IMR-90 (cell line): Measurements from ENCODE around the gene PRSS1. TPM values are rescaled to one million over a fixed set of nuclear protein-coding genes. Genes with fewer than 3 reads are reported as not detected.
"Not testable (repeated sequence)": the region's sequence is repeated elsewhere in the genome, so short reads cannot be mapped to it uniquely, and the experiment has no call there.

Source experiments
- ATAC-seq: fragments of 200-7000 bp; cut with Tn5 transposase; 2 replicates; pipeline ENCODE4 v1.9.1; 2020; ENCODE audit warnings: low read depth, mild to moderate bottlenecking, moderate library complexity
- BruUV-seq: library from RNA; stranded (reverse); fragments of 400-500 nt; replicated peaks from 2 replicates; lab custom pipeline; 2021; lab: Mats Ljungman, UMichigan
- CTCF ChIA-PET: fragments of 300-600 bp; formaldehyde crosslinking; extraction: SDS; loops from one replicate; lab custom pipeline; 2021; ENCODE audit warnings: antibody characterized with exemption; lab: Yijun Ruan, JAX
- POLR2A ChIA-PET: fragments of 300-600 bp; sonication (Branson Sonifier 250); formaldehyde crosslinking; loops from one replicate; lab custom pipeline; 2022; ENCODE audit warnings: antibody characterized with exemption; ENCODE audit not compliant: unreplicated experiment; lab: Charles Lee
- DNase-seq: peaks from one replicate; pipeline ENCODE4 v3.0.0; 2013
- H2AFZ ChIP-seq: replicated peaks from 2 replicates; pipeline ENCODE3; 2013; ENCODE audit warnings: low read length, mild to moderate bottlenecking; ENCODE audit not compliant: poor library complexity
- H2AK5ac ChIP-seq: 2 replicates; pipeline ENCODE4 v1.6.1; 2013; ENCODE audit warnings: low read depth, low read length, inconsistent platforms
- H2AK9ac ChIP-seq: replicated peaks from 2 replicates; pipeline ENCODE3; 2013; ENCODE audit warnings: mild to moderate bottlenecking, low read depth, low read length, moderate library complexity; ENCODE audit not compliant: poor library complexity
- H2BK120ac ChIP-seq: 2 replicates; pipeline ENCODE4 v1.6.1; 2013; ENCODE audit warnings: low read depth, low read length, inconsistent platforms
- H2BK15ac ChIP-seq: 3 replicates; pipeline ENCODE4 v1.6.1; 2013; ENCODE audit warnings: low read depth, low read length, inconsistent platforms
- H2BK20ac ChIP-seq: 2 replicates; pipeline ENCODE4 v1.6.1; 2013; ENCODE audit warnings: low read depth, mild to moderate bottlenecking, inconsistent platforms, low read length, moderate library complexity
- H2BK5ac ChIP-seq: 2 replicates; pipeline ENCODE4 v1.6.1; 2013; ENCODE audit warnings: mild to moderate bottlenecking, low read depth, low read length, inconsistent platforms; ENCODE audit not compliant: poor library complexity, severe bottlenecking
- H3K14ac ChIP-seq: replicated peaks from 2 replicates; pipeline ENCODE4 v1.6.1; 2013; ENCODE audit warnings: low read depth, low read length, inconsistent platforms
- H3K18ac ChIP-seq: 2 replicates; pipeline ENCODE4 v1.6.1; 2013; ENCODE audit warnings: low read depth, low read length, control low read depth
- H3K23ac ChIP-seq: 2 replicates; pipeline ENCODE4 v1.6.1; 2013; ENCODE audit warnings: low read depth, low read length, inconsistent platforms
- H3K27ac ChIP-seq: 2 replicates; pipeline ENCODE4 v1.5.1; 2013; ENCODE audit warnings: mild to moderate bottlenecking, control low read depth, low read length; ENCODE audit not compliant: insufficient read depth
- H3K27me3 ChIP-seq: 2 replicates; pipeline ENCODE4 v1.6.1; 2013; ENCODE audit warnings: low read length; ENCODE audit not compliant: control insufficient read depth, insufficient read depth
- H3K36me3 ChIP-seq: 2 replicates; pipeline ENCODE4 v1.6.1; 2013; ENCODE audit warnings: low read length, mixed read lengths; ENCODE audit not compliant: control insufficient read depth, insufficient read depth
- H3K4ac ChIP-seq: 2 replicates; pipeline ENCODE4 v1.6.1; 2013; ENCODE audit warnings: low read depth, low read length, inconsistent platforms
- H3K4me1 ChIP-seq: 2 replicates; pipeline ENCODE4 v1.6.1; 2013; ENCODE audit warnings: low read length, mixed read lengths; ENCODE audit not compliant: control insufficient read depth, insufficient read depth
- H3K4me2 ChIP-seq: 2 replicates; pipeline ENCODE4 v1.6.1; 2013; ENCODE audit warnings: low read depth, mild to moderate bottlenecking, control low read depth, low read length, moderate library complexity
- H3K4me3 ChIP-seq: 2 replicates; pipeline ENCODE4 v1.5.1; 2013; ENCODE audit warnings: low read depth, mild to moderate bottlenecking, control low read depth, low read length, moderate library complexity; ENCODE audit not compliant: insufficient read depth
- H3K56ac ChIP-seq: 2 replicates; pipeline ENCODE4 v1.6.1; 2013; ENCODE audit warnings: low read length, inconsistent platforms; ENCODE audit not compliant: insufficient read depth; ENCODE audit errors: extremely low read depth
- H3K79me1 ChIP-seq, 2 experiments: 2 replicates each; pipeline ENCODE4 v1.6.1; 2013; ENCODE audit warnings: low read length in 2 of 2, inconsistent platforms in 1 of 2, low read depth in 1 of 2
- H3K9ac ChIP-seq: 2 replicates; pipeline ENCODE4 v1.6.1; 2013; ENCODE audit warnings: low read depth, low read length, control low read depth
- H3K9me1 ChIP-seq: 2 replicates; pipeline ENCODE4 v1.6.1; 2013; ENCODE audit warnings: low read length, inconsistent platforms; ENCODE audit not compliant: insufficient read depth
- H3K9me3 ChIP-seq: 2 replicates; pipeline ENCODE4 v1.6.1; 2013; ENCODE audit warnings: low read length; ENCODE audit not compliant: control insufficient read depth, insufficient read depth
- H4K20me1 ChIP-seq: 2 replicates; pipeline ENCODE4 v1.6.1; 2013; ENCODE audit warnings: low read length, inconsistent platforms; ENCODE audit not compliant: insufficient read depth
- H4K5ac ChIP-seq: 2 replicates; pipeline ENCODE4 v1.6.1; 2013; ENCODE audit warnings: mild to moderate bottlenecking, low read depth, low read length, control low read depth
- H4K8ac ChIP-seq, 2 experiments: 2 replicates each; pipeline ENCODE4 v1.6.1; 2013; ENCODE audit warnings: low read depth in 2 of 2, low read length in 2 of 2, control low read depth in 1 of 2, inconsistent platforms in 1 of 2
- H4K91ac ChIP-seq: 2 replicates; pipeline ENCODE4 v1.6.1; 2013; ENCODE audit warnings: low read depth, low read length, inconsistent platforms; ENCODE audit not compliant: insufficient read depth
- ELK1 ChIP-seq: fragments of 150-350 bp; IDR thresholded peaks from 2 replicates; pipeline ENCODE4 v1.6.1; 2016; ENCODE audit warnings: low read depth, mild to moderate bottlenecking, low read length, moderate library complexity, borderline replicate concordance
- RAD21 ChIP-seq: IDR thresholded peaks from 2 replicates; pipeline ENCODE4 v1.6.1; 2012; ENCODE audit warnings: low read length, improper control_type of control experiment
- SMC3 ChIP-seq: fragments of 150-350 bp; IDR thresholded peaks from 2 replicates; pipeline ENCODE4 v1.6.1; 2016; ENCODE audit warnings: low read depth, mild to moderate bottlenecking, antibody characterized with exemption, low read length, moderate library complexity
- WGBS, 2 experiments: methylation state at CpG; one replicate each; pipeline versions ENCODE4 v1.1.5 to v1.1.7; 2013; ENCODE audit warnings: missing lambda C conversion rate in 2 of 2; ENCODE audit not compliant: insufficient read length in 1 of 2; ENCODE audit errors: extremely low coverage in 2 of 2; 5-methylcytosine and 5-hydroxymethylcytosine counted together
- dilution Hi-C: fragments of 300-500 bp; cut with HindIII; formaldehyde crosslinking; loops from one replicate; pipeline ENCODE4 v1.14.3; 2018; ENCODE audit warnings: low sequenced_read_pairs; ENCODE audit not compliant: unreplicated experiment
- in situ Hi-C: fragments of 300-500 bp; cut with MboI; formaldehyde crosslinking; loops from 3 replicates; pipeline ENCODE4 v1.14.3; 2019; ENCODE audit warnings: low sequenced_read_pairs, inconsistent platforms, mixed read lengths
- intact Hi-C: fragments of 100-400 bp; cut with micrococcal nuclease; formaldehyde crosslinking; loops from 2 replicates; pipeline ENCODE4 v1.10.0; 2022
- polyA plus RNA-seq, 3 experiments: library from polyadenylated mRNA; depleted of rRNA; stranded (reverse); fragments of >200 nt; gene quantifications; 2 replicates each; pipeline ENCODE4 v1.2.3, GENCODE V29; 2012; ENCODE audit warnings: low replicate concordance in 1 of 3
- total RNA-seq: library from RNA; depleted of rRNA; stranded (reverse); fragments of >200 nt; gene quantifications from 2 replicates; pipeline ENCODE4 v1.2.3, GENCODE V29; 2012

The PRSS1 gene
- total and polyA plus RNA-seq, 2 of the 4 experiments (the other 2 are of a cell fraction), result not detected

GRCh38 chr7:142752376-142753225, 3.3 kb downstream of the PRSS1 start (continued):
- TF ChIP-seq SMC3, result no peak

GRCh38 chr7:142753366-142753765, 4.1 kb downstream of the PRSS1 start:
- intact Hi-C loops (no loop called here), dilution Hi-C loops (no loop called here), in situ Hi-C loops (no loop called here)
- no peak overlapping the region for H3K4me3 ChIP-seq
- ChIA-PET CTCF (no interaction called here), POLR2A (no interaction called here)
- H3K4me1 ChIP-seq, result no peaks in the 10 kb centered on the region
- H2AFZ ChIP-seq, result no peak overlapping the region
- H2AK5ac ChIP-seq, result no peak overlapping the region
- no peak overlapping the region for H2BK120ac ChIP-seq
- TF ChIP-seq ELK1, result no peak
- TF ChIP-seq RAD21, result no peak
- no TSS peak for BruUV-seq
- H3K27ac ChIP-seq, result no peak overlapping the region
- H2BK15ac ChIP-seq, result no peak overlapping the region
- H3K9me1 ChIP-seq, result no peaks in the 10 kb centered on the region
- H2BK20ac ChIP-seq, result no peak overlapping the region
- no peaks in the 10 kb centered on the region for H3K79me1 ChIP-seq
- H4K20me1 ChIP-seq, result no peaks in the 10 kb centered on the region
- H3K9me3 ChIP-seq, result no peaks in the 10 kb centered on the region
- ATAC-seq (no peak), DNase-seq (no peak)
- no peak overlapping the region for H2AK9ac ChIP-seq
- H3K18ac ChIP-seq, result no peak overlapping the region
- no peak overlapping the region for H4K8ac ChIP-seq
- no peak overlapping the region for H3K56ac ChIP-seq
- H3K4ac ChIP-seq, result no peak overlapping the region
- no peak overlapping the region for H3K4me2 ChIP-seq
- 60% methylated on average over 1 of the region's 8 CpGs; no CpG with 5 or more reads in 1 of the 2 experiments for WGBS, 2 experiments
- H2BK5ac ChIP-seq, result no peak overlapping the region
- no peak overlapping the region for H3K9ac ChIP-seq
- H3K27me3 ChIP-seq, result no peaks in the 10 kb centered on the region; the same call in 1 of the 2 replicates
- H4K91ac ChIP-seq, result no peak overlapping the region
- H3K14ac ChIP-seq, result no peak overlapping the region
- no peak overlapping the region for H3K23ac ChIP-seq
- H4K5ac ChIP-seq, result no peak overlapping the region
- no peaks in the 10 kb centered on the region for H3K36me3 ChIP-seq

- H3K9ac ChIP-seq, H3K27ac ChIP-seq, in situ Hi-C loops, H3K4me1 ChIP-seq, H4K20me1 ChIP-seq, intact Hi-C loops, H3K14ac ChIP-seq, H3K4ac ChIP-seq, H3K18ac ChIP-seq, H3K56ac ChIP-seq, dilution Hi-C loops, H3K9me1 ChIP-seq, H3K27me3 ChIP-seq, H4K8ac ChIP-seq, H2AK5ac ChIP-seq, CTCF ChIA-PET, H3K36me3 ChIP-seq, H3K4me2 ChIP-seq, H3K4me3 ChIP-seq, BruUV-seq, POLR2A ChIA-PET, DNase-seq, H2BK120ac ChIP-seq, H3K23ac ChIP-seq, H2BK5ac ChIP-seq, H2AFZ ChIP-seq, H4K91ac ChIP-seq, H2AK9ac ChIP-seq, ATAC-seq, H3K79me1 ChIP-seq, H2BK20ac ChIP-seq, H2BK15ac ChIP-seq, H4K5ac ChIP-seq, H3K9me3 ChIP-seq: not testable (repeated sequence)
- WGBS, 2 experiments, result 10% methylated on average over 4 of the region's 5 CpGs; no CpG with 5 or more reads in 1 of the 2 experiments
These were observed 4.7 kb downstream of the PRSS1 start for GRCh38 chr7:142753925-142754491.
